Measurements from ENCODE around the gene TMEM9. TPM values are rescaled to one million over a fixed set of nuclear protein-coding genes. Genes with fewer than 3 reads are reported as not detected.

Gene TMEM9
- total RNA-seq, 1 experiment from 2014 or later, result 435 TPM

GRCh38 chr1:201172999-201173610 lies 18.8 kb upstream of the TMEM9 start:
- intact Hi-C loops (cut with micrococcal nuclease), result no loop called here
- Histone ChIP-seq H3K4me3 (ENCODE audit: low read length) (no peak overlapping the region), H2AFZ (ENCODE audit: low read length) (no peak overlapping the region), H3K27me3 (ENCODE audit: low read length) (no peaks in the 10 kb centered on the region), H3K27ac (ENCODE audit: low read length) (no peak overlapping the region), H3K9me3 (ENCODE audit: low read length) (no peaks in the 10 kb centered on the region), H3K9ac (ENCODE audit: low read length) (no peak overlapping the region), H3K36me3 (ENCODE audit: low read depth, low read length) (no peaks in the 10 kb centered on the region), H4K20me1 (ENCODE audit: low read length) (no peaks in the 10 kb centered on the region), H3K79me2 (ENCODE audit: low read length) (no peaks in the 10 kb centered on the region), H3F3A (ENCODE audit: low read length, unreplicated experiment) (no peaks in the 10 kb centered on the region), H3K4me1 (ENCODE audit: insufficient read depth, low read length) (peaks cover 31% of the 10 kb centered on the region), H3K4me2 (ENCODE audit: low read length) (no peak overlapping the region), H3K9me2 (replicated peaks; ENCODE audit: low read length) (no peaks in the 10 kb centered on the region)
- CTCF ChIA-PET, result no interaction called here
- ATAC-seq, result no peak
- BruUV-seq (replicated peaks), result no TSS peak
- TF ChIP-seq EZH2 (IDR thresholded peaks at IDR 0.05; ENCODE audit: low read length, unreplicated experiment) (no peak), CTCF (conservative IDR thresholded peaks at IDR 0.05; ENCODE audit: low read depth, low read length) (no peak), EZH2phosphoT487 (IDR thresholded peaks at IDR 0.05; ENCODE audit: borderline replicate concordance, low read length) (no peak)
- peak; percentile 58 for DNase-seq
- POLR2A ChIA-PET (ENCODE audit: unreplicated experiment), result no interaction called here

GRCh38 chr1:201172326-201172725 lies 18.1 kb upstream of the TMEM9 start:
- no peak for ATAC-seq
- H3K9me3 ChIP-seq (ENCODE audit: low read length), result no peaks in the 10 kb centered on the region
- H3K4me3 ChIP-seq (ENCODE audit: low read length), result no peak overlapping the region
- no peaks in the 10 kb centered on the region for H4K20me1 ChIP-seq (ENCODE audit: low read length)
- DNase-seq, result no peak
- H3K4me1 ChIP-seq (ENCODE audit: insufficient read depth, low read length), result peaks cover 29% of the 10 kb centered on the region
- intact Hi-C loops (cut with micrococcal nuclease), result no loop called here
- no peaks in the 10 kb centered on the region for H3F3A ChIP-seq (ENCODE audit: low read length, unreplicated experiment)
- CTCF ChIA-PET, result no interaction called here
- no TSS peak for BruUV-seq (replicated peaks)
- no peak overlapping the region for H2AFZ ChIP-seq (ENCODE audit: low read length)
- POLR2A ChIA-PET (ENCODE audit: unreplicated experiment), result no interaction called here
- no peak overlapping the region for H3K4me2 ChIP-seq (ENCODE audit: low read length)
- H3K36me3 ChIP-seq (ENCODE audit: low read depth, low read length), result no peaks in the 10 kb centered on the region
- H3K9ac ChIP-seq (ENCODE audit: low read length), result no peak overlapping the region
- no peaks in the 10 kb centered on the region for H3K27me3 ChIP-seq (ENCODE audit: low read length)
- no peaks in the 10 kb centered on the region for H3K79me2 ChIP-seq (ENCODE audit: low read length)
- no peaks in the 10 kb centered on the region for H3K9me2 ChIP-seq (replicated peaks; ENCODE audit: low read length)
- no peak overlapping the region for H3K27ac ChIP-seq (ENCODE audit: low read length)
- TF ChIP-seq EZH2 (IDR thresholded peaks at IDR 0.05; ENCODE audit: low read length, unreplicated experiment) (no peak), CTCF (conservative IDR thresholded peaks at IDR 0.05; ENCODE audit: low read depth, low read length) (no peak), EZH2phosphoT487 (IDR thresholded peaks at IDR 0.05; ENCODE audit: borderline replicate concordance, low read length) (no peak)
